ENCODE data around the gene LDB2. TPM values are rescaled to one million over a fixed set of nuclear protein-coding genes. Genes with fewer than 3 reads are reported as not detected.

Gene LDB2
- total and polyA plus RNA-seq, 2 of the 8 experiments (the other 6 are each of a cell fraction or from before 2014, with no cell fraction given) = 57.0 to 140 TPM

- TF ChIP-seq CHD7 (IDR thresholded peaks at IDR 0.05; ENCODE audit: insufficient replicate concordance, low read length) (no peak), ZNF274 (IDR thresholded peaks at IDR 0.05; ENCODE audit: borderline replicate concordance, extremely low read depth, low read length) (no peak), YY1 (IDR thresholded peaks at IDR 0.05; ENCODE audit: low read depth, low read length) (no peak)
These were observed 193.1 kb downstream of the LDB2 start (continued) for GRCh38 chr4:16705341-16705740.

Data from H1 (cell line).